ENCODE measurements around the gene IGF2R. TPM values are rescaled to one million over a fixed set of nuclear protein-coding genes. Genes with fewer than 3 reads are reported as not detected.

Gene IGF2R
- total RNA-seq, 1 donor from 2014 or later, result 35.1 TPM

- peaks cover 24% of the 10 kb centered on the region for H3K36me3 Mint-ChIP-seq
- no peaks in the 10 kb centered on the region for H3K9me3 Mint-ChIP-seq
- Histone ChIP-seq H4K20me1 (ENCODE audit: low read depth) (no peaks in the 10 kb centered on the region), H3K79me2 (ENCODE audit: low read depth) (no peaks in the 10 kb centered on the region), H3K27ac (no peak overlapping the region), H3K9ac (no peak overlapping the region), H3F3A (ENCODE audit: low read depth) (no peaks in the 10 kb centered on the region), H2AFZ (replicated peaks) (no peak overlapping the region), H3K4me2 (no peak overlapping the region), H3K27me3 (no peaks in the 10 kb centered on the region), H3K4me1 (no peaks in the 10 kb centered on the region), H3K9me3 (ENCODE audit: low read depth) (no peaks in the 10 kb centered on the region), H3K4me3 (no peak overlapping the region), H3K36me3 (no peaks in the 10 kb centered on the region)
- H3K4me1 Mint-ChIP-seq, result no peaks in the 10 kb centered on the region
- H3K27ac Mint-ChIP-seq, result no peak overlapping the region
- DNase-seq (ENCODE audit: low spot score), result no peak
- no peaks in the 10 kb centered on the region for H3K27me3 Mint-ChIP-seq (ENCODE audit: insufficient read depth, low read depth)
- H3K4me3 Mint-ChIP-seq, result no peak overlapping the region
- TF ChIP-seq CTCF (IDR thresholded peaks at IDR 0.05), result no peak
- no peak for TF ChIP-seq EZH2 (IDR thresholded peaks at IDR 0.05)
- no peak for TF ChIP-seq EZH2phosphoT487 (IDR thresholded peaks at IDR 0.05)
Measured at GRCh38 chr6:160022101-160022500, 53.2 kb downstream of the IGF2R start.

- H3K4me2 ChIP-seq, result no peak overlapping the region
- no peak for DNase-seq (ENCODE audit: low spot score)
- H3K36me3 ChIP-seq, result no peaks in the 10 kb centered on the region
- H3K79me2 ChIP-seq (ENCODE audit: low read depth), result no peaks in the 10 kb centered on the region
- no peak overlapping the region for H2AFZ ChIP-seq (replicated peaks)
- no peaks in the 10 kb centered on the region for H3K4me1 ChIP-seq
- no peak for TF ChIP-seq EZH2phosphoT487 (IDR thresholded peaks at IDR 0.05)
- TF ChIP-seq CTCF (IDR thresholded peaks at IDR 0.05), result no peak
- no peak for TF ChIP-seq EZH2 (IDR thresholded peaks at IDR 0.05)
- H3K27me3 Mint-ChIP-seq (ENCODE audit: insufficient read depth, low read depth), result no peaks in the 10 kb centered on the region
- no peaks in the 10 kb centered on the region for H3F3A ChIP-seq (ENCODE audit: low read depth)
- no peak overlapping the region for H3K27ac Mint-ChIP-seq
- H4K20me1 ChIP-seq (ENCODE audit: low read depth), result no peaks in the 10 kb centered on the region
- peaks cover 26% of the 10 kb centered on the region for H3K36me3 Mint-ChIP-seq
- H3K27ac ChIP-seq, result no peak overlapping the region
- no peaks in the 10 kb centered on the region for H3K4me1 Mint-ChIP-seq
- H3K9me3 Mint-ChIP-seq, result no peaks in the 10 kb centered on the region
- no peak overlapping the region for H3K9ac ChIP-seq
- H3K4me3 ChIP-seq, result no peak overlapping the region
- no peak overlapping the region for H3K4me3 Mint-ChIP-seq
- no peaks in the 10 kb centered on the region for H3K27me3 ChIP-seq
- H3K9me3 ChIP-seq (ENCODE audit: low read depth), result no peaks in the 10 kb centered on the region
Measured at GRCh38 chr6:160022793-160023192, 53.9 kb downstream of the IGF2R start.

- no peak overlapping the region for H3K4me3 ChIP-seq
- no peaks in the 10 kb centered on the region for H3K4me1 ChIP-seq
- H3K4me2 ChIP-seq, result no peak overlapping the region
- TF ChIP-seq EZH2 (IDR thresholded peaks at IDR 0.05) (no peak), CTCF (IDR thresholded peaks at IDR 0.05) (no peak)
- no peak overlapping the region for H3K4me3 Mint-ChIP-seq
- H3K9me3 Mint-ChIP-seq, result no peaks in the 10 kb centered on the region
- no peaks in the 10 kb centered on the region for H3K36me3 ChIP-seq
- H4K20me1 ChIP-seq (ENCODE audit: low read depth), result no peaks in the 10 kb centered on the region
- H3K9me3 ChIP-seq (ENCODE audit: low read depth), result no peaks in the 10 kb centered on the region
- no peaks in the 10 kb centered on the region for H3F3A ChIP-seq (ENCODE audit: low read depth)
- no peaks in the 10 kb centered on the region for H3K79me2 ChIP-seq (ENCODE audit: low read depth)
- no peaks in the 10 kb centered on the region for H3K27me3 Mint-ChIP-seq (ENCODE audit: insufficient read depth, low read depth)
- no peak overlapping the region for H3K9ac ChIP-seq
- H3K27ac ChIP-seq, result no peak overlapping the region
- DNase-seq (ENCODE audit: low spot score), result no peak
- no peak overlapping the region for H3K27ac Mint-ChIP-seq
- H3K4me1 Mint-ChIP-seq, result no peaks in the 10 kb centered on the region
- no peak overlapping the region for H2AFZ ChIP-seq (replicated peaks)
- H3K27me3 ChIP-seq, result no peaks in the 10 kb centered on the region
- H3K36me3 Mint-ChIP-seq, result peaks cover 22% of the 10 kb centered on the region
Measured at GRCh38 chr6:160024152-160024551, 55.3 kb downstream of the IGF2R start.

- H3K36me3 Mint-ChIP-seq, result peaks cover 21% of the 10 kb centered on the region
- Histone ChIP-seq H3K9ac (no peak overlapping the region), H3K27me3 (no peaks in the 10 kb centered on the region), H3K79me2 (ENCODE audit: low read depth) (no peaks in the 10 kb centered on the region), H3F3A (ENCODE audit: low read depth) (no peaks in the 10 kb centered on the region), H3K27ac (no peak overlapping the region), H4K20me1 (ENCODE audit: low read depth) (no peaks in the 10 kb centered on the region), H2AFZ (replicated peaks) (no peak overlapping the region), H3K4me3 (no peak overlapping the region), H3K36me3 (no peaks in the 10 kb centered on the region), H3K9me3 (ENCODE audit: low read depth) (no peaks in the 10 kb centered on the region), H3K4me1 (peaks cover 8% of the 10 kb centered on the region), H3K4me2 (no peak overlapping the region)
- H3K27me3 Mint-ChIP-seq (ENCODE audit: insufficient read depth, low read depth), result no peaks in the 10 kb centered on the region
- no peak overlapping the region for H3K4me3 Mint-ChIP-seq
- H3K4me1 Mint-ChIP-seq, result peaks cover 12% of the 10 kb centered on the region
- no peak for TF ChIP-seq EZH2 (IDR thresholded peaks at IDR 0.05)
- TF ChIP-seq CTCF (IDR thresholded peaks at IDR 0.05), result no peak
- no peak for TF ChIP-seq EZH2phosphoT487 (IDR thresholded peaks at IDR 0.05)
- no peak overlapping the region for H3K27ac Mint-ChIP-seq
- no peaks in the 10 kb centered on the region for H3K9me3 Mint-ChIP-seq
- DNase-seq (ENCODE audit: low spot score), result no peak
Measured at GRCh38 chr6:160027076-160027475, 58.2 kb downstream of the IGF2R start.

Measured in neural progenitor cell (in vitro differentiated cells).